AG10803 (cell line): ENCODE measurements around the gene ETV6.

Source experiments
- DNase-seq: peaks from one replicate; pipeline ENCODE4 v3.0.0; 2010; ENCODE audit warnings: low read depth
- H3K4me3 ChIP-seq: 2 replicates; pipeline ENCODE4 v1.5.1; 2011; ENCODE audit warnings: mild to moderate bottlenecking, low read length, control low read depth
- CTCF ChIP-seq: conservative IDR thresholded peaks from 2 replicates; pipeline ENCODE4 v1.5.1; 2011; ENCODE audit warnings: mild to moderate bottlenecking, low read length, control low read depth, inconsistent platforms

ETV6 gene

GRCh38 chr12:11714626-11715025, 65.2 kb downstream of the ETV6 start:
- H3K4me3 ChIP-seq = no peak overlapping the region
- no peak for TF ChIP-seq CTCF
- DNase-seq = no peak

GRCh38 chr12:11715621-11716020, 66.1 kb downstream of the ETV6 start:
- H3K4me3 ChIP-seq = no peak overlapping the region
- TF ChIP-seq CTCF = no peak
- DNase-seq = no peak

DNA sequence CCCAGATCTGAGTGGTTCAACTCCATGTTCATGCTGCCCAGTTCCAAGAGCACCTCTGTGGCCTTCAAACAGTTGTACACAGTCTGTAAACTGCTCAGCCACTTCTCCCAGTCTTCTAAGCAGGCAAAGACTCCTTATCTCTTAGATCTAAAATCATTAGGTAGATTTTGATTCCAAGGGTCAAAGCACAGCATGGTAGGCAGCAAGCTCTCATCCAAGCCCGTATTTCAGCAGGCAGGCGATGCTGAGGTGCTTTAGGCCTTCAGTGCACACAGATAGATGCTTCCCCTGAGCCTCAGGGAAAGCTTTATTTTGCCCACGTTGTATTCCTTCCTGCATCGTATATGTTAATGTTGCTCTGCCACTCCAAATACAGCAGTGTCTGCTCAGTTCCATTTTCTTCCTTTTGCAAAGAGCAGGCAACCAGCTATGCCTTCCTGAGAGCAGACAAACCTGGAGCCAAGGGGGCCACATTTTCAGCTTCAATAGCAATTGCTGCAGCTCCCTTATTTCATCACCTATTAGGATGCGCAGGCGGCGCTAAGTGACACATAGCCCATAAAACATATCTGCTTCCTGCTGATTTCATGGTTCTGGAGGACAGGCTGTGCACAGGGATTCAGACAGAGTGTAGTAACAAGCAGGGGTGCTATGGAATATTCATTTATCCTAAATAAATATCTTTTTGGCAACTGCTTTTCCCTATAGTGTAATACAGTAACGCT, 67.5 kb downstream of the ETV6 start:
- no peak for TF ChIP-seq CTCF
- H3K4me3 ChIP-seq = no peak overlapping the region
- peak; percentile 56 for DNase-seq

GRCh38 chr12:11717519-11717961, 68.1 kb downstream of the ETV6 start:
- no peak overlapping the region for H3K4me3 ChIP-seq
- DNase-seq = peak; percentile 48
- TF ChIP-seq CTCF = no peak

DNA sequence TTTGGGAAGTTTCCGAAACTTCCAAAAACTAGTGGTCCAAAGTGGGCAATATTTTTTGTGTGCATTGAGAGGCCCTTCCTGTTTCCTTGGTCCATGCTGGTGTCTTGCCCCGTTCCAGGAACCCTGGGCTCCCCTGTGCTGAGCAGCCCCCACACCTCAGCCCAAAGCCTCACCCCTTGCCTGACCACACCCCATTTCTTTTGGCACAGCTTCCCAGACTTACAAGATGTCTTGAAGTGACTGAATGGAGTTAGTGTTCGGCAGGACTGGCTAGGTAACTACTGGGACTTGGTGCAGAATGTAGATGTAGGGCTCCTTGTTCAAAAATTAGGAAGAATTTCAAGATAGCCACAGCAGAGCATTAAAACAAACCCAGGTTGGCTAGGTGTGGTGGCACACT, 68.6 kb downstream of the ETV6 start:
- no peak overlapping the region for H3K4me3 ChIP-seq
- no peak for DNase-seq

GRCh38 chr12:11718768-11719253, 69.3 kb downstream of the ETV6 start:
- H3K4me3 ChIP-seq = no peak overlapping the region
- no peak for TF ChIP-seq CTCF
- peak; percentile 65 for DNase-seq

More for the DNA sequence above, 68.6 kb downstream of the ETV6 start:
- no peak for TF ChIP-seq CTCF

DNA sequence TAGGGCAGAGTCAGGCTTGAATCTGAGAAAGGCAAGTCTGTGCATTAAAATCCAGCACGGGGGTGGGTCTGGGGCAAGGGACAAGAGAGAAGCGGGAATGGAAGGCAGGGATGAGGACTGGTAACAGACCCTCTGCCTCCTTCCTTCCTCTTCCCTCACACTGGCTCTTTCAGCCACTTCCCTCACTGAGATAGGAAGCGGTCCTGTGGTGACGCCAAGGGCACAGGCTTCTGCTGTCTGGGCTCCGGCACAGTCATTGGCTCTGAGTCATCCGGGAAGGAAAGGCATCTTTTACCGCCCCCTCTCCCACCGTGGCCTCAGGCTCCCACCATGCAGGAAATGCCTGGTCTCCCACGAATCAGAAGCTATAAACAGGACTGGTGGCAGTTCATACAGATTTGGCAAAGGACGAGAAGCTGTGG, 70.2 kb downstream of the ETV6 start:
- H3K4me3 ChIP-seq = no peak overlapping the region
- no peak for TF ChIP-seq CTCF
- peak; percentile 91 for DNase-seq
